MM.1S (cell line): ENCODE measurements around the gene C1QL4.

Source experiments
- DNase-seq: peaks from one replicate; pipeline ENCODE4 v3.0.0-alpha.2; 2015
- H2AFZ ChIP-seq: fragments of 300-600 bp; sonication (generic); 2 replicates; pipeline ENCODE4 v1.6.0; 2016; ENCODE audit warnings: antibody characterized with exemption, low read length
- H3F3A ChIP-seq: fragments of 300-600 bp; sonication (generic); 2 replicates; pipeline ENCODE4 v1.6.1; 2016; ENCODE audit warnings: mild to moderate bottlenecking, antibody characterized with exemption, low read length, moderate library complexity, mixed read lengths; ENCODE audit not compliant: insufficient read depth
- H3K27ac ChIP-seq: fragments of 300-600 bp; sonication (generic); 2 replicates; pipeline ENCODE4 v1.5.1; 2016; ENCODE audit warnings: mild to moderate bottlenecking, low read length
- H3K27me3 ChIP-seq: fragments of 300-600 bp; sonication (generic); replicated peaks from 2 replicates; pipeline ENCODE4 v1.6.0; 2016; ENCODE audit warnings: low read length; ENCODE audit not compliant: insufficient read depth
- H3K36me3 ChIP-seq: fragments of 300-600 bp; sonication (generic); replicated peaks from 2 replicates; pipeline ENCODE4 v1.6.1; 2016; ENCODE audit warnings: mild to moderate bottlenecking, low read length, mixed read lengths; ENCODE audit not compliant: insufficient read depth
- H3K4me1 ChIP-seq: fragments of 300-600 bp; sonication (generic); 2 replicates; pipeline ENCODE4 v1.6.1; 2016; ENCODE audit warnings: low read length, mixed read lengths
- H3K4me2 ChIP-seq: fragments of 300-600 bp; sonication (generic); 2 replicates; pipeline ENCODE4 v1.6.0; 2016; ENCODE audit warnings: low read depth, low read length
- H3K4me3 ChIP-seq: fragments of 300-600 bp; sonication (generic); 2 replicates; pipeline ENCODE4 v1.5.1; 2016; ENCODE audit warnings: low read length, mixed read lengths
- H3K79me2 ChIP-seq: fragments of 300-600 bp; sonication (generic); 2 replicates; pipeline ENCODE4 v1.6.1; 2016; ENCODE audit warnings: mixed run types, low read length, mixed read lengths
- H3K9ac ChIP-seq: fragments of 300-600 bp; sonication (generic); 2 replicates; pipeline ENCODE4 v1.6.1; 2016; ENCODE audit warnings: low read length, mixed read lengths
- H3K9me2 ChIP-seq: fragments of 300-600 bp; sonication (generic); replicated peaks from 2 replicates; pipeline ENCODE4 v1.6.1; 2016; ENCODE audit warnings: mild to moderate bottlenecking, low read length, mixed read lengths; ENCODE audit not compliant: insufficient read depth
- H3K9me3 ChIP-seq: fragments of 300-600 bp; sonication (generic); replicated peaks from 2 replicates; pipeline ENCODE4 v1.6.1; 2016; ENCODE audit warnings: mild to moderate bottlenecking, low read length, mixed read lengths; ENCODE audit not compliant: insufficient read depth
- H4K20me1 ChIP-seq: fragments of 300-600 bp; sonication (generic); 2 replicates; pipeline ENCODE4 v1.6.1; 2016; ENCODE audit warnings: mild to moderate bottlenecking, low read length, moderate library complexity, mixed read lengths; ENCODE audit not compliant: insufficient read depth
- EZH2 ChIP-seq: fragments of 300-600 bp; sonication (generic); optimal IDR thresholded peaks from 2 replicates; pipeline ENCODE3; 2017; ENCODE audit warnings: low read depth, mild to moderate bottlenecking, antibody characterized with exemption, low read length, mixed read lengths
- EZH2phosphoT487 ChIP-seq: fragments of 300-600 bp; sonication (generic); IDR thresholded peaks from 2 replicates; pipeline ENCODE4 v1.6.1; 2018; ENCODE audit warnings: antibody characterized with exemption, low read length
- TF ChIP-seq, protein P1 (sequence below): fragments of 300-600 bp; sonication (generic); IDR thresholded peaks from 2 replicates; pipeline ENCODE4 v1.5.1; 2016; ENCODE audit warnings: antibody characterized with exemption, low read length, mixed read lengths

C1QL4 gene

GRCh38 chr12:49295082-49295936 is 41.7 kb downstream of the C1QL4 start, which contains the start of gene PRPH:
PRPH (plus strand) TSS chr12:49295147; CDS start chr12:49295201, 54 bp downstream.
- Histone ChIP-seq H3K9me3 (no peaks in the 10 kb centered on the region), H3K36me3 (no peaks in the 10 kb centered on the region), H3K27me3 (peaks cover 68% of the 10 kb centered on the region), H3K9ac (no peak within 1 kb of the TSS), H3K4me3 (no peak within 1 kb of the TSS), H3K79me2 (no peaks in the 10 kb centered on the region), H3F3A (no peaks in the 10 kb centered on the region), H3K9me2 (no peaks in the 10 kb centered on the region), H4K20me1 (no peaks in the 10 kb centered on the region), H2AFZ (no peak within 1 kb of the TSS), H3K4me1 (peaks cover 7% of the 10 kb centered on the region; the same call in 1 of the 2 replicates), H3K27ac (no peak within 1 kb of the TSS), H3K4me2 (no peak within 1 kb of the TSS)
- DNase-seq: no peak
- TF ChIP-seq, protein P1, sequence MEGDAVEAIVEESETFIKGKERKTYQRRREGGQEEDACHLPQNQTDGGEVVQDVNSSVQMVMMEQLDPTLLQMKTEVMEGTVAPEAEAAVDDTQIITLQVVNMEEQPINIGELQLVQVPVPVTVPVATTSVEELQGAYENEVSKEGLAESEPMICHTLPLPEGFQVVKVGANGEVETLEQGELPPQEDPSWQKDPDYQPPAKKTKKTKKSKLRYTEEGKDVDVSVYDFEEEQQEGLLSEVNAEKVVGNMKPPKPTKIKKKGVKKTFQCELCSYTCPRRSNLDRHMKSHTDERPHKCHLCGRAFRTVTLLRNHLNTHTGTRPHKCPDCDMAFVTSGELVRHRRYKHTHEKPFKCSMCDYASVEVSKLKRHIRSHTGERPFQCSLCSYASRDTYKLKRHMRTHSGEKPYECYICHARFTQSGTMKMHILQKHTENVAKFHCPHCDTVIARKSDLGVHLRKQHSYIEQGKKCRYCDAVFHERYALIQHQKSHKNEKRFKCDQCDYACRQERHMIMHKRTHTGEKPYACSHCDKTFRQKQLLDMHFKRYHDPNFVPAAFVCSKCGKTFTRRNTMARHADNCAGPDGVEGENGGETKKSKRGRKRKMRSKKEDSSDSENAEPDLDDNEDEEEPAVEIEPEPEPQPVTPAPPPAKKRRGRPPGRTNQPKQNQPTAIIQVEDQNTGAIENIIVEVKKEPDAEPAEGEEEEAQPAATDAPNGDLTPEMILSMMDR: no peak
- TF ChIP-seq EZH2phosphoT487 (no peak), EZH2 (no peak)

GRCh38 chr12:49294804-49295081 is 42.2 kb downstream of the C1QL4 start:
- TF ChIP-seq EZH2: no peak
- TF ChIP-seq, protein P1: no peak
- no peak for TF ChIP-seq EZH2phosphoT487
- H3F3A ChIP-seq: no peaks in the 10 kb centered on the region
- H4K20me1 ChIP-seq: no peaks in the 10 kb centered on the region
- no peak overlapping the region for H3K27ac ChIP-seq
- no peaks in the 10 kb centered on the region for H3K36me3 ChIP-seq
- H3K4me1 ChIP-seq: peaks cover 7% of the 10 kb centered on the region; the same call in 1 of the 2 replicates
- no peak overlapping the region for H2AFZ ChIP-seq
- DNase-seq: no peak
- H3K4me3 ChIP-seq: no peak overlapping the region
- H3K9me3 ChIP-seq: no peaks in the 10 kb centered on the region
- no peak overlapping the region for H3K9ac ChIP-seq
- no peak overlapping the region for H3K4me2 ChIP-seq
- no peaks in the 10 kb centered on the region for H3K79me2 ChIP-seq
- H3K9me2 ChIP-seq: no peaks in the 10 kb centered on the region
- H3K27me3 ChIP-seq: peaks cover 68% of the 10 kb centered on the region

DNA sequence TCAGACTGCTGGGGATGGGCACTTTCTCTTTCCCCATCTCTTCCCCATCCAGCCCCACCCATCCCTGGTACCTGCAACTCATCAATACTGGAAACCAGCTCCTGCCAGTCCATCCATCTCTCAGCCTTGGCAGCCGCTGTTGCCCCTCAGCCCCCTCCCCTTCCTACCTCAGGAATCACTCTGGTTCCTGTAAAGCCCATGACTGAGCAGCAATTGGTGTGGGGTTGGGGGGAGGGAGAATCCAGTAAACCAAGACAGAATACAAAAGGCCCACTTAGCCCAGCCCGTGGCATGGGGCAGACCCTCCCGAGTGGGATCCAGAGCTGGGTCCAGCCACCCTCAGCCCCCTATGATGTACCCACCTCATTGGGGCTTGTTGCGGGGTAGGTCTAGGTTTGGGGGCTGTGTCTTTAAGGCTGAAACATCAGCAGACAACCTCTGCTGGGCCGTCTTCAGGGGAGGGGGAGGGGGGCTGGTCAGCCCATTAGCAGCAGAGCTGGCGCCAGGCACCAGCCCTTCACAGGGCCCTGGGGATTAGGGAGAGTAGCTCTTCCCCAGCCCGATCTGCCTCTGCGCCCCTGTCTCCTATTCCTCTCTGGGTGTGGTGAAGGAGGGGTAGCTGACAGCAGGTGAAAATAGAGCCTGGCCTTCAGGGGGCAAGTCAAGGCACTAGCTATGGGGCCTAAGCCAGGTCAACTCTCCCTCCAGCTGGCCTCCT is 42.7 kb downstream of the C1QL4 start:
- Histone ChIP-seq H3K4me3 (no peak overlapping the region), H4K20me1 (no peaks in the 10 kb centered on the region), H3K79me2 (no peaks in the 10 kb centered on the region), H2AFZ (no peak overlapping the region), H3K27ac (no peak overlapping the region), H3F3A (no peaks in the 10 kb centered on the region), H3K9me3 (no peaks in the 10 kb centered on the region), H3K27me3 (peaks cover 68% of the 10 kb centered on the region), H3K4me2 (no peak overlapping the region), H3K9me2 (no peaks in the 10 kb centered on the region), H3K36me3 (no peaks in the 10 kb centered on the region), H3K4me1 (peaks cover 7% of the 10 kb centered on the region; the same call in 1 of the 2 replicates), H3K9ac (no peak overlapping the region)
- DNase-seq: no peak
- no peak for TF ChIP-seq EZH2
- TF ChIP-seq, protein P1: no peak
- TF ChIP-seq EZH2phosphoT487: no peak
